HEK293 (cell line): ENCODE results near the gene OR5I1.

Source experiments
- CTCF ChIA-PET: fragments of 350-600 bp; formaldehyde crosslinking; extraction: SDS; loops from one replicate; lab custom pipeline; 2021; ENCODE audit warnings: antibody characterized with exemption; lab: Yijun Ruan, JAX
- POLR2A ChIA-PET: fragments of 300-600 bp; formaldehyde crosslinking; extraction: SDS; loops from one replicate; lab custom pipeline; 2020; ENCODE audit warnings: antibody characterized with exemption, inconsistent platforms; lab: Yijun Ruan, JAX
- H3K27ac ChIP-seq: fragments of 200-500 bp; sonication (Bioruptor generic); 2 replicates; pipeline ENCODE4 v1.5.1; 2014; ENCODE audit warnings: low read depth, low read length, control low read depth, inconsistent platforms; ENCODE audit errors: extremely low read depth
- H3K36me3 ChIP-seq, 2 experiments: fragments of 200-500 bp in 1 of 2; sonication (Bioruptor generic) in 1 of 2; 1 replicate in 1 of 2; 2 replicates in 1 of 2; pipeline ENCODE4 v1.5.1; 2014 to 2017; ENCODE audit warnings: inconsistent platforms in 2 of 2, low read length in 2 of 2; ENCODE audit not compliant: control insufficient read depth in 2 of 2, insufficient read depth in 1 of 2
- H3K4me1 ChIP-seq: fragments of 200-500 bp; sonication (Bioruptor generic); 2 replicates; pipeline ENCODE4 v1.5.1; 2014; ENCODE audit warnings: mild to moderate bottlenecking, low read length, inconsistent platforms; ENCODE audit not compliant: control insufficient read depth, insufficient read depth
- H3K4me3 ChIP-seq: 2 replicates; pipeline ENCODE4 v1.5.1; 2011; ENCODE audit warnings: low read depth, mild to moderate bottlenecking, control low read depth, low read length, moderate library complexity
- H3K9me3 ChIP-seq: fragments of 200-500 bp; sonication (Bioruptor generic); 2 replicates; pipeline ENCODE4 v1.5.1; 2014; ENCODE audit warnings: low read depth, low read length, inconsistent platforms; ENCODE audit not compliant: control insufficient read depth, insufficient read depth
- BCL11A ChIP-seq: fragments of 450-650 bp; formaldehyde crosslinking; IDR thresholded peaks from 2 replicates; pipeline ENCODE4 v1.5.1; 2016; ENCODE audit warnings: low read depth, missing biosample characterization, missing genetic modification characterization
- GFI1B ChIP-seq: fragments of 450-650 bp; formaldehyde crosslinking; IDR thresholded peaks from 2 replicates; pipeline ENCODE4 v1.5.1; 2016; ENCODE audit warnings: missing biosample characterization, missing genetic modification characterization
- GLIS1 ChIP-seq: fragments of 450-650 bp; formaldehyde crosslinking; IDR thresholded peaks from 2 replicates; pipeline ENCODE4 v1.5.1; 2016; ENCODE audit warnings: missing biosample characterization, missing genetic modification characterization
- GLIS2 ChIP-seq: fragments of 450-650 bp; formaldehyde crosslinking; IDR thresholded peaks from 2 replicates; pipeline ENCODE4 v1.5.1; 2016; ENCODE audit warnings: missing biosample characterization, missing genetic modification characterization
- KLF7 ChIP-seq: fragments of 450-650 bp; formaldehyde crosslinking; IDR thresholded peaks from 2 replicates; pipeline ENCODE4 v1.5.1; 2016; ENCODE audit warnings: missing biosample characterization, missing genetic modification characterization, borderline replicate concordance
- SCRT2 ChIP-seq: fragments of 450-650 bp; formaldehyde crosslinking; IDR thresholded peaks from 2 replicates; pipeline ENCODE4 v1.5.1; 2016; ENCODE audit warnings: missing biosample characterization, missing genetic modification characterization
- ZEB2 ChIP-seq: fragments of 450-650 bp; formaldehyde crosslinking; IDR thresholded peaks from 2 replicates; pipeline ENCODE4 v1.5.1; 2016; ENCODE audit warnings: missing biosample characterization, missing genetic modification characterization
- ZFP41 ChIP-seq: fragments of 450-650 bp; formaldehyde crosslinking; IDR thresholded peaks from 2 replicates; pipeline ENCODE4 v1.5.1; 2016; ENCODE audit warnings: missing biosample characterization, missing genetic modification characterization, borderline replicate concordance
- ZIC2 ChIP-seq: fragments of 450-650 bp; formaldehyde crosslinking; IDR thresholded peaks from 2 replicates; pipeline ENCODE4 v1.5.1; 2016; ENCODE audit warnings: missing biosample characterization, missing genetic modification characterization
- ZNF114 ChIP-seq: fragments of 450-650 bp; formaldehyde crosslinking; IDR thresholded peaks from 2 replicates; pipeline ENCODE4 v1.5.0; 2017; ENCODE audit warnings: missing biosample characterization, missing genetic modification characterization
- ZNF138 ChIP-seq: fragments of 450-650 bp; formaldehyde crosslinking; IDR thresholded peaks from 2 replicates; pipeline ENCODE4 v1.5.1; 2016; ENCODE audit warnings: missing biosample characterization, missing genetic modification characterization, borderline replicate concordance
- ZNF155 ChIP-seq: fragments of 450-650 bp; formaldehyde crosslinking; IDR thresholded peaks from 2 replicates; pipeline ENCODE4 v1.5.1; 2016; ENCODE audit warnings: missing biosample characterization, missing genetic modification characterization
- ZNF23 ChIP-seq: fragments of 450-650 bp; formaldehyde crosslinking; IDR thresholded peaks from 2 replicates; pipeline ENCODE4 v1.5.1; 2016; ENCODE audit warnings: missing biosample characterization, missing genetic modification characterization, borderline replicate concordance
- ZNF324 ChIP-seq: fragments of 450-650 bp; formaldehyde crosslinking; IDR thresholded peaks from 2 replicates; pipeline ENCODE4 v1.5.1; 2016; ENCODE audit warnings: missing biosample characterization, missing genetic modification characterization
- ZNF335 ChIP-seq: fragments of 450-650 bp; formaldehyde crosslinking; conservative IDR thresholded peaks from 2 replicates; pipeline ENCODE4 v1.5.1; 2016; ENCODE audit warnings: missing biosample characterization, missing genetic modification characterization
- ZNF426 ChIP-seq: fragments of 450-650 bp; formaldehyde crosslinking; IDR thresholded peaks from 2 replicates; pipeline ENCODE4 v1.5.1; 2017; ENCODE audit warnings: missing biosample characterization, missing genetic modification characterization, mild to moderate bottlenecking, inconsistent platforms, moderate library complexity
- ZNF596 ChIP-seq: fragments of 450-650 bp; IDR thresholded peaks from 2 replicates; pipeline ENCODE4 v1.5.0; 2018; ENCODE audit warnings: missing biosample characterization, mild to moderate bottlenecking, missing genetic modification characterization, moderate library complexity
- ZNF610 ChIP-seq: fragments of 450-650 bp; formaldehyde crosslinking; IDR thresholded peaks from 2 replicates; pipeline ENCODE4 v1.5.1; 2016; ENCODE audit warnings: missing biosample characterization, missing genetic modification characterization, borderline replicate concordance
- TF ChIP-seq, protein P1 (sequence below): fragments of 450-650 bp; formaldehyde crosslinking; IDR thresholded peaks from 2 replicates; pipeline ENCODE4 v1.5.1; 2016; ENCODE audit warnings: missing biosample characterization, missing genetic modification characterization, low read depth
- TF ChIP-seq, protein P2 (sequence below): fragments of 450-650 bp; formaldehyde crosslinking; conservative IDR thresholded peaks from 2 replicates; pipeline ENCODE4 v1.5.1; 2016; ENCODE audit warnings: low read depth, missing biosample characterization, missing genetic modification characterization
- TF ChIP-seq, protein P3 (sequence below): fragments of 450-650 bp; formaldehyde crosslinking; IDR thresholded peaks from 2 replicates; pipeline ENCODE4 v1.5.1; 2016; ENCODE audit warnings: missing biosample characterization, missing genetic modification characterization
- TF ChIP-seq, protein P4 (sequence below): fragments of 450-650 bp; formaldehyde crosslinking; IDR thresholded peaks from 2 replicates; pipeline ENCODE4 v1.5.1; 2016; ENCODE audit warnings: missing biosample characterization, missing genetic modification characterization
- TF ChIP-seq, protein P5 (sequence below): fragments of 450-650 bp; formaldehyde crosslinking; IDR thresholded peaks from 2 replicates; pipeline ENCODE4 v1.5.0; 2017; ENCODE audit warnings: missing biosample characterization, missing genetic modification characterization, borderline replicate concordance

Gene OR5I1

DNA sequence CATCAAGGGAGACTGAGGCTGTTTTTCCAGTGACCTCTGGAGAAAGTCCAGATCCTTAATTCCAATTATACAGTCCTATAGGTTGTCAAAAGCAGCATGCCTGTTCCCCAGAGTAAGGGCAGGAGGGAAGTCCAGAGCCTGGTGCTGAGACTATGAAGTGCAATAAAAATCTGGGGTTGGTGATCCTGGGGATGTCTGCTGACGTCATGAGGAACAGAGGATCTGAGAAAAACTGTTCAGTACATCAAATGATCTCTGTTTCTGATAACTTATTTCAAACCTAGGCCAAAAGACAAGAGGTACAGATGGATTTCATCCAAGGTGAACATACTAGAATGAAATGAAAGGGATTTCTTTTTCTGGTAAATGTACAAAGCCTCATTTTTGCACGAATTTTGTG, 33.9 kb downstream of the OR5I1 start:
- Histone ChIP-seq H3K27ac (no peak overlapping the region), H3K4me1 (no peaks in the 10 kb centered on the region), H3K4me3 (no peak overlapping the region), H3K36me3 (no peaks in the 10 kb centered on the region), H3K9me3 (no peaks in the 10 kb centered on the region)
- no peak for TF ChIP-seq ZNF610 (tag by site-specific recombination)
- no peak for TF ChIP-seq BCL11A
- TF ChIP-seq ZNF138 (tag by site-specific recombination): no peak
- no peak for TF ChIP-seq ZNF23 (tag by site-specific recombination)
- TF ChIP-seq GLIS1 (tag by site-specific recombination): no peak
- TF ChIP-seq, protein P1, sequence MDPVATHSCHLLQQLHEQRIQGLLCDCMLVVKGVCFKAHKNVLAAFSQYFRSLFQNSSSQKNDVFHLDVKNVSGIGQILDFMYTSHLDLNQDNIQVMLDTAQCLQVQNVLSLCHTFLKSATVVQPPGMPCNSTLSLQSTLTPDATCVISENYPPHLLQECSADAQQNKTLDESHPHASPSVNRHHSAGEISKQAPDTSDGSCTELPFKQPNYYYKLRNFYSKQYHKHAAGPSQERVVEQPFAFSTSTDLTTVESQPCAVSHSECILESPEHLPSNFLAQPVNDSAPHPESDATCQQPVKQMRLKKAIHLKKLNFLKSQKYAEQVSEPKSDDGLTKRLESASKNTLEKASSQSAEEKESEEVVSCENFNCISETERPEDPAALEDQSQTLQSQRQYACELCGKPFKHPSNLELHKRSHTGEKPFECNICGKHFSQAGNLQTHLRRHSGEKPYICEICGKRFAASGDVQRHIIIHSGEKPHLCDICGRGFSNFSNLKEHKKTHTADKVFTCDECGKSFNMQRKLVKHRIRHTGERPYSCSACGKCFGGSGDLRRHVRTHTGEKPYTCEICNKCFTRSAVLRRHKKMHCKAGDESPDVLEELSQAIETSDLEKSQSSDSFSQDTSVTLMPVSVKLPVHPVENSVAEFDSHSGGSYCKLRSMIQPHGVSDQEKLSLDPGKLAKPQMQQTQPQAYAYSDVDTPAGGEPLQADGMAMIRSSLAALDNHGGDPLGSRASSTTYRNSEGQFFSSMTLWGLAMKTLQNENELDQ (tag by site-specific recombination): no peak
- TF ChIP-seq, protein P2, sequence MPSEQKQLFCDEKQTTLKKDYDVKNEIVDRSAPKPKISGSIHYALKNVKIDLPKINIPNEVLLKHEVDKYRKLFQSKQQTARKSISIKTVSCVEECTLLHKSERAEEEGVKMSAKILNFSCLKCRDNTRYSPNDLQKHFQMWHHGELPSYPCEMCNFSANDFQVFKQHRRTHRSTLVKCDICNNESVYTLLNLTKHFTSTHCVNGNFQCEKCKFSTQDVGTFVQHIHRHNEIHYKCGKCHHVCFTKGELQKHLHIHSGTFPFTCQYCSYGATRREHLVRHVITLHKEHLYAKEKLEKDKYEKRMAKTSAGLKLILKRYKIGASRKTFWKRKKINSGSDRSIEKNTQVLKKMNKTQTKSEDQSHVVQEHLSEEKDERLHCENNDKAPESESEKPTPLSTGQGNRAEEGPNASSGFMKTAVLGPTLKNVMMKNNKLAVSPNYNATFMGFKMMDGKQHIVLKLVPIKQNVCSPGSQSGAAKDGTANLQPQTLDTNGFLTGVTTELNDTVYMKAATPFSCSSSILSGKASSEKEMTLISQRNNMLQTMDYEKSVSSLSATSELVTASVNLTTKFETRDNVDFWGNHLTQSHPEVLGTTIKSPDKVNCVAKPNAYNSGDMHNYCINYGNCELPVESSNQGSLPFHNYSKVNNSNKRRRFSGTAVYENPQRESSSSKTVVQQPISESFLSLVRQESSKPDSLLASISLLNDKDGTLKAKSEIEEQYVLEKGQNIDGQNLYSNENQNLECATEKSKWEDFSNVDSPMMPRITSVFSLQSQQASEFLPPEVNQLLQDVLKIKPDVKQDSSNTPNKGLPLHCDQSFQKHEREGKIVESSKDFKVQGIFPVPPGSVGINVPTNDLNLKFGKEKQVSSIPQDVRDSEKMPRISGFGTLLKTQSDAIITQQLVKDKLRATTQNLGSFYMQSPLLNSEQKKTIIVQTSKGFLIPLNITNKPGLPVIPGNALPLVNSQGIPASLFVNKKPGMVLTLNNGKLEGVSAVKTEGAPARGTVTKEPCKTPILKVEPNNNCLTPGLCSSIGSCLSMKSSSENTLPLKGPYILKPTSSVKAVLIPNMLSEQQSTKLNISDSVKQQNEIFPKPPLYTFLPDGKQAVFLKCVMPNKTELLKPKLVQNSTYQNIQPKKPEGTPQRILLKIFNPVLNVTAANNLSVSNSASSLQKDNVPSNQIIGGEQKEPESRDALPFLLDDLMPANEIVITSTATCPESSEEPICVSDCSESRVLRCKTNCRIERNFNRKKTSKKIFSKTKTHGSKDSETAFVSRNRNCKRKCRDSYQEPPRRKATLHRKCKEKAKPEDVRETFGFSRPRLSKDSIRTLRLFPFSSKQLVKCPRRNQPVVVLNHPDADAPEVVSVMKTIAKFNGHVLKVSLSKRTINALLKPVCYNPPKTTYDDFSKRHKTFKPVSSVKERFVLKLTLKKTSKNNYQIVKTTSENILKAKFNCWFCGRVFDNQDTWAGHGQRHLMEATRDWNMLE (tag by site-specific recombination): no peak
- TF ChIP-seq ZNF335 (tag by site-specific recombination): no peak
- TF ChIP-seq ZNF426: no peak
- TF ChIP-seq, protein P3, sequence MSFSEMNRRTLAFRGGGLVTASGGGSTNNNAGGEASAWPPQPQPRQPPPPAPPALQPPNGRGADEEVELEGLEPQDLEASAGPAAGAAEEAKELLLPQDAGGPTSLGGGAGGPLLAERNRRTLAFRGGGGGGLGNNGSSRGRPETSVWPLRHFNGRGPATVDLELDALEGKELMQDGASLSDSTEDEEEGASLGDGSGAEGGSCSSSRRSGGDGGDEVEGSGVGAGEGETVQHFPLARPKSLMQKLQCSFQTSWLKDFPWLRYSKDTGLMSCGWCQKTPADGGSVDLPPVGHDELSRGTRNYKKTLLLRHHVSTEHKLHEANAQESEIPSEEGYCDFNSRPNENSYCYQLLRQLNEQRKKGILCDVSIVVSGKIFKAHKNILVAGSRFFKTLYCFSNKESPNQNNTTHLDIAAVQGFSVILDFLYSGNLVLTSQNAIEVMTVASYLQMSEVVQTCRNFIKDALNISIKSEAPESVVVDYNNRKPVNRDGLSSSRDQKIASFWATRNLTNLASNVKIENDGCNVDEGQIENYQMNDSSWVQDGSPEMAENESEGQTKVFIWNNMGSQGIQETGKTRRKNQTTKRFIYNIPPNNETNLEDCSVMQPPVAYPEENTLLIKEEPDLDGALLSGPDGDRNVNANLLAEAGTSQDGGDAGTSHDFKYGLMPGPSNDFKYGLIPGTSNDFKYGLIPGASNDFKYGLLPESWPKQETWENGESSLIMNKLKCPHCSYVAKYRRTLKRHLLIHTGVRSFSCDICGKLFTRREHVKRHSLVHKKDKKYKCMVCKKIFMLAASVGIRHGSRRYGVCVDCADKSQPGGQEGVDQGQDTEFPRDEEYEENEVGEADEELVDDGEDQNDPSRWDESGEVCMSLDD (tag by site-specific recombination): no peak
- TF ChIP-seq GLIS2 (tag by site-specific recombination): no peak
- no peak for TF ChIP-seq GFI1B (tag by site-specific recombination)
- TF ChIP-seq, protein P4, sequence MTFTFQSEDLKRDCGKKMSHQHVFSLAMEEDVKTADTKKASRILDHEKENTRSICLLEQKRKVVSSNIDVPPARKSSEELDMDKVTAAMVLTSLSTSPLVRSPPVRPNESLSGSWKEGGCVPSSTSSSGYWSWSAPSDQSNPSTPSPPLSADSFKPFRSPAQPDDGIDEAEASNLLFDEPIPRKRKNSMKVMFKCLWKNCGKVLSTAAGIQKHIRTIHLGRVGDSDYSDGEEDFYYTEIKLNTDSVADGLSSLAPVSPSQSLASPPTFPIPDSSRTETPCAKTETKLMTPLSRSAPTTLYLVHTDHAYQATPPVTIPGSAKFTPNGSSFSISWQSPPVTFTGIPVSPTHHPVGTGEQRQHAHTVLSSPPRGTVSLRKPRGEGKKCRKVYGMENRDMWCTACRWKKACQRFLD (tag by site-specific recombination): no peak
- TF ChIP-seq SCRT2 (tag by site-specific recombination): no peak
- CTCF ChIA-PET: no interaction called here
- POLR2A ChIA-PET: no interaction called here

DNA sequence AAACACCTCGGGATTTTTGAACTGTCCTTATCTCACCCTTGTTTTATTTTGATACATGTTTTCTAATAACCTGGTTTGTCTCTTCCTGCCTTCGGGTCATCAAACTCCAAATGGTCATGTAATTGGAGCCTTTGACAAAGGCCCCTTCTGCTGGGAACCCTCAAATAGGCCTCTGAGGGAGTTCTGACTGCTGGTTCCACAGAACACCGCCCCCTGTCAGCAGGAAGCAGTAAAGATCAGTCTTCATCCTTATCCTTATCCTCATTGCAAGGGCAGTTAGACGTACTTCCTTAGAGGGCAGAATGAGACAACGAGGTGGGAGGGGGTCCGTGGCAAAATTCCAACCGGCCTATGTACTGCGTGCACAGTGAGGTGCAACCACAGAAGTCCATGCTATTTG, 41.0 kb downstream of the OR5I1 start:
- ChIA-PET CTCF (no interaction called here), POLR2A (no interaction called here)
- Histone ChIP-seq H3K4me1 (no peaks in the 10 kb centered on the region), H3K4me3 (no peak overlapping the region), H3K9me3 (no peaks in the 10 kb centered on the region), H3K36me3 (no peaks in the 10 kb centered on the region), H3K27ac (no peak overlapping the region)
- TF ChIP-seq ZIC2 (tag by site-specific recombination): no peak
- no peak for TF ChIP-seq KLF7 (tag by site-specific recombination)
- no peak for TF ChIP-seq ZNF596 (tag by site-specific recombination)
- no peak for TF ChIP-seq ZNF155 (tag by site-specific recombination)
- no peak for TF ChIP-seq ZFP41 (tag by site-specific recombination)
- TF ChIP-seq, protein P5, sequence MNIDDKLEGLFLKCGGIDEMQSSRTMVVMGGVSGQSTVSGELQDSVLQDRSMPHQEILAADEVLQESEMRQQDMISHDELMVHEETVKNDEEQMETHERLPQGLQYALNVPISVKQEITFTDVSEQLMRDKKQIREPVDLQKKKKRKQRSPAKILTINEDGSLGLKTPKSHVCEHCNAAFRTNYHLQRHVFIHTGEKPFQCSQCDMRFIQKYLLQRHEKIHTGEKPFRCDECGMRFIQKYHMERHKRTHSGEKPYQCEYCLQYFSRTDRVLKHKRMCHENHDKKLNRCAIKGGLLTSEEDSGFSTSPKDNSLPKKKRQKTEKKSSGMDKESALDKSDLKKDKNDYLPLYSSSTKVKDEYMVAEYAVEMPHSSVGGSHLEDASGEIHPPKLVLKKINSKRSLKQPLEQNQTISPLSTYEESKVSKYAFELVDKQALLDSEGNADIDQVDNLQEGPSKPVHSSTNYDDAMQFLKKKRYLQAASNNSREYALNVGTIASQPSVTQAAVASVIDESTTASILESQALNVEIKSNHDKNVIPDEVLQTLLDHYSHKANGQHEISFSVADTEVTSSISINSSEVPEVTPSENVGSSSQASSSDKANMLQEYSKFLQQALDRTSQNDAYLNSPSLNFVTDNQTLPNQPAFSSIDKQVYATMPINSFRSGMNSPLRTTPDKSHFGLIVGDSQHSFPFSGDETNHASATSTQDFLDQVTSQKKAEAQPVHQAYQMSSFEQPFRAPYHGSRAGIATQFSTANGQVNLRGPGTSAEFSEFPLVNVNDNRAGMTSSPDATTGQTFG: no peak
- TF ChIP-seq ZNF324: no peak
- TF ChIP-seq ZNF114 (tag by site-specific recombination): no peak
- no peak for TF ChIP-seq ZEB2 (tag by site-specific recombination)
